ENCODE measurements around the gene FBXL3. TPM values are rescaled to one million over a fixed set of nuclear protein-coding genes. Genes with fewer than 3 reads are reported as not detected.

FBXL3 gene
- total RNA-seq (2013): 51.0 TPM
- polyA plus RNA-seq: 10 to 100 TPM; 14.7 to 20.0 (median 19.0) TPM
- polyA minus RNA-seq: 20.5 and 31.0 TPM in 2 replicates
- 84.3 to 242 (median 136) reads per million in 11 experiments for total RNA-seq

GRCh38 chr13:77026861-77027621, at the start of gene FBXL3:
FBXL3 (minus strand) TSS chr13:77027159; CDS start chr13:77021860, 5,299 bp downstream.
- H2AFZ ChIP-seq (ENCODE audit: insufficient read depth, low read depth, low read length, poor library complexity, severe bottlenecking): peak within 1 kb of the TSS; percentile 96
- H3K9ac ChIP-seq (ENCODE audit: insufficient read depth, low read length, poor library complexity, severe bottlenecking): peak within 1 kb of the TSS; percentile 99
- H3K36me3 Mint-ChIP-seq: peaks cover 3 to 11% of the 10 kb centered on the region in 2 donors
- H3K27me3 ChIP-seq (ENCODE audit: control insufficient read depth in 2 of 2, insufficient read depth in 2 of 2, low read length in 2 of 2): no peaks in the 10 kb centered on the region
- peaks cover 51% of the 10 kb centered on the region for H3K79me2 ChIP-seq (ENCODE audit: insufficient read depth, low read length)
- H3K27me3 Mint-ChIP-seq (ENCODE audit: low read depth in 3 of 3): peaks cover 2 to 7% (median 5%) of the 10 kb centered on the region in 3 donors
- H3K4me3 Mint-ChIP-seq: peak within 1 kb of the TSS; percentile 100
- H3K9me3 ChIP-seq (replicated peaks in 1 of 2; ENCODE audit: control insufficient read depth in 1 of 2, insufficient read depth in 1 of 2, low read length in 2 of 2): peaks cover 0 to 2% of the 10 kb centered on the region in 2 donors
- peak within 1 kb of the TSS; percentile 93 to 98 (median 96) for H3K27ac Mint-ChIP-seq
- intact Hi-C loops (cut with micrococcal nuclease): no loop called here
- peak; percentile 79 to 83 (median 80) for DNase-seq
- peaks cover 43% of the 10 kb centered on the region for H4K20me1 ChIP-seq (ENCODE audit: insufficient read depth, low read length)
- WGBS (ENCODE audit: insufficient coverage): under 1% methylated on average over 54 of the region's 74 CpGs
- H3K4me2 ChIP-seq (replicated peaks; ENCODE audit: extremely low read depth, low read length, poor library complexity, severe bottlenecking): peak within 1 kb of the TSS; percentile 97
- peaks cover 24 to 48% of the 10 kb centered on the region in 2 donors for H3K4me1 ChIP-seq (ENCODE audit: control insufficient read depth in 1 of 2, insufficient read depth in 2 of 2, low read length in 2 of 2)
- H3K9me3 Mint-ChIP-seq: peaks cover 0 to 3% (median under 1%) of the 10 kb centered on the region in 7 donors
- peaks cover 51% of the 10 kb centered on the region for H3K4me1 Mint-ChIP-seq
- no peak for TF ChIP-seq CTCF (IDR thresholded peaks at IDR 0.05)
- peak within 1 kb of the TSS; percentile 81 to 93 for H3K27ac ChIP-seq (ENCODE audit: low read depth in 1 of 2, low read length in 2 of 2)
- peak within 1 kb of the TSS; percentile 79 to 90 (median 86) for H3K4me3 ChIP-seq (replicated peaks in 1 of 3; ENCODE audit: low read depth in 2 of 3, low read length in 3 of 3)
- peaks cover 0 to 10% of the 10 kb centered on the region in 2 donors for H3K36me3 ChIP-seq (replicated peaks in 1 of 2; ENCODE audit: control insufficient read depth in 1 of 2, insufficient read depth in 2 of 2, low read length in 2 of 2)

DNA sequence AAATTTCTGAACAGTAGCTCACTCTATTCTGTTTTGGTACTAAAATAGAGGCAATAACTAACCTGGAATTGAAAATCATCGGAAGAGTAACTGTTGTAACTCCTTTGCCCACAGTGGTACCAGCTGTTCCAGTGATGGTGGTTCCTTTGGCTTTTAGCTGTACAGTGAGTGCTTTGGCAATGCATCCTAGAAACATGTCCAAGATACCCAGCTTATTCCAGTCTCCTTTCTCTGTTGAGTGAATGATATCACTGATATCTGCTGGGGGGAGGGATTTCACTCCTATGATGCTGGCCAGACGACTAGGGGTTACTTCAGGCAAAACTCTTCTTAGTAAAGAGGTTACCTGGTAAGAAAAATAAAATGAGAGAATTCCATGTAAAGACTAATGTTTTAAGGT, 40.6 kb upstream of the FBXL3 start:
- Histone ChIP-seq H3K4me1 (ENCODE audit: control insufficient read depth in 1 of 2, insufficient read depth in 2 of 2, low read length in 2 of 2) (peaks cover 22 to 35% of the 10 kb centered on the region in 2 donors), H3K27ac (ENCODE audit: low read depth in 1 of 2, low read length in 2 of 2) (peak overlapping the region in 1 of 2 donors; percentile 39), H3K4me3 (replicated peaks in 1 of 3; ENCODE audit: low read depth in 2 of 3, low read length in 3 of 3) (no peak overlapping the region), H3K27me3 (ENCODE audit: control insufficient read depth in 2 of 2, insufficient read depth in 2 of 2, low read length in 2 of 2) (no peaks in the 10 kb centered on the region), H4K20me1 (ENCODE audit: insufficient read depth, low read length) (no peaks in the 10 kb centered on the region), H3K36me3 (replicated peaks in 1 of 2; ENCODE audit: control insufficient read depth in 1 of 2, insufficient read depth in 2 of 2, low read length in 2 of 2) (peaks cover 59 to 73% of the 10 kb centered on the region in 2 donors), H3K4me2 (replicated peaks; ENCODE audit: extremely low read depth, low read length, poor library complexity, severe bottlenecking) (no peak overlapping the region), H3K9me3 (replicated peaks in 1 of 2; ENCODE audit: control insufficient read depth in 1 of 2, insufficient read depth in 1 of 2, low read length in 2 of 2) (no peaks in the 10 kb centered on the region), H2AFZ (ENCODE audit: insufficient read depth, low read depth, low read length, poor library complexity, severe bottlenecking) (no peak overlapping the region), H3K79me2 (ENCODE audit: insufficient read depth, low read length) (peaks cover 5% of the 10 kb centered on the region), H3K9ac (ENCODE audit: insufficient read depth, low read length, poor library complexity, severe bottlenecking) (no peak overlapping the region)
- H3K36me3 Mint-ChIP-seq: peaks cover 55 to 65% of the 10 kb centered on the region in 2 donors
- intact Hi-C loops (cut with micrococcal nuclease): no loop called here
- H3K27me3 Mint-ChIP-seq (ENCODE audit: low read depth in 3 of 3): no peaks in the 10 kb centered on the region
- no peak for TF ChIP-seq CTCF (IDR thresholded peaks at IDR 0.05)
- 100% methylated on average over 1 of the region's 2 CpGs for WGBS (ENCODE audit: insufficient coverage)
- peak overlapping the region in 2 of 7 donors; percentile 38 to 56 for H3K27ac Mint-ChIP-seq
- no peak overlapping the region for H3K4me3 Mint-ChIP-seq
- no peak for DNase-seq
- peaks cover 0 to 2% (median 0%) of the 10 kb centered on the region in 7 donors for H3K9me3 Mint-ChIP-seq
- H3K4me1 Mint-ChIP-seq: peaks cover 28% of the 10 kb centered on the region
